GM12878 (cell line): ENCODE results near the gene HSBP1. TPM values are rescaled to one million over a fixed set of nuclear protein-coding genes. Genes with fewer than 3 reads are reported as not detected.

Source experiments
- ATAC-seq: fragments of 200-7000 bp; cut with Tn5 transposase; 3 replicates; pipeline ENCODE4 v1.9.1; 2020; ENCODE audit warnings: mild to moderate bottlenecking, moderate library complexity
- BruUV-seq: library from RNA; stranded (reverse); fragments of 400-500 nt; replicated peaks from 2 replicates; lab custom pipeline; 2021; lab: Mats Ljungman, UMichigan
- CTCF ChIA-PET: fragments of 300-600 bp; sonication (Branson Sonifier 250); formaldehyde crosslinking; extraction: SDS; loops from one replicate; lab custom pipeline; 2021; ENCODE audit warnings: inconsistent platforms; lab: Yijun Ruan, JAX
- POLR2A ChIA-PET: fragments of 350-600 bp; formaldehyde crosslinking; extraction: SDS; loops from one replicate; lab custom pipeline; 2021; ENCODE audit warnings: inconsistent platforms; lab: Charles Lee
- RAD21 ChIA-PET: fragments of 300-600 bp; sonication (Branson Sonifier 250); formaldehyde crosslinking; loops from one replicate; lab custom pipeline; 2023; ENCODE audit warnings: antibody characterized with exemption; ENCODE audit not compliant: unreplicated experiment; lab: Charles Lee
- SMC1A ChIA-PET: fragments of 300-600 bp; sonication (Branson Sonifier 250); formaldehyde crosslinking; loops from one replicate; lab custom pipeline; 2023; ENCODE audit not compliant: unreplicated experiment, uncharacterized antibody; lab: Charles Lee
- DNase-seq: peaks from one replicate; pipeline ENCODE4 v3.0.0-alpha.2; 2011; ENCODE audit warnings: low read depth, low spot score
- FAIRE-seq: peaks from 3 replicates; lab custom pipeline; 2011; peaks lifted over from hg19 to GRCh38; lab: Jason Lieb, UNC
- H2AFZ ChIP-seq: 2 replicates; pipeline ENCODE4 v1.6.0; 2011; ENCODE audit warnings: low read depth, low read length, control low read depth; ENCODE audit not compliant: control insufficient read depth
- H3K27ac ChIP-seq: 2 replicates; pipeline ENCODE4 v1.5.1; 2011; ENCODE audit warnings: control low read depth; ENCODE audit not compliant: control insufficient read depth, insufficient read depth
- H3K27me3 ChIP-seq, 2 experiments: replicated peaks in 1 of 2; 2 replicates each; pipeline versions ENCODE4 v1.6.0 to v1.6.1; 2011; ENCODE audit warnings: low read length in 1 of 2; ENCODE audit not compliant: control insufficient read depth in 2 of 2, insufficient read depth in 2 of 2
- H3K36me3 ChIP-seq, 2 experiments: 2 replicates each; pipeline ENCODE4 v1.5.1; 2011; ENCODE audit warnings: low read length in 1 of 2; ENCODE audit not compliant: control insufficient read depth in 2 of 2, insufficient read depth in 2 of 2
- H3K4me1 ChIP-seq: 2 replicates; pipeline ENCODE4 v1.6.1; 2011; ENCODE audit warnings: mild to moderate bottlenecking, low read length, moderate library complexity, mixed read lengths; ENCODE audit not compliant: control insufficient read depth, insufficient read depth
- H3K4me2 ChIP-seq: 2 replicates; pipeline ENCODE4 v1.6.0; 2011; ENCODE audit warnings: control low read depth; ENCODE audit not compliant: control insufficient read depth, insufficient read depth
- H3K4me3 ChIP-seq: fragments of 200-600 bp; sonication (generic); 2 replicates; pipeline ENCODE4 v1.5.1; 2016
- H3K79me2 ChIP-seq: 2 replicates; pipeline ENCODE4 v1.6.0; 2011; ENCODE audit warnings: low read length; ENCODE audit not compliant: control insufficient read depth, insufficient read depth
- H3K9ac ChIP-seq: 2 replicates; pipeline ENCODE4 v1.8.0; 2011; ENCODE audit warnings: low read length, control low read depth, mixed read lengths; ENCODE audit not compliant: control insufficient read depth, insufficient read depth
- H3K9me3 ChIP-seq: replicated peaks from 3 replicates; pipeline ENCODE4 v1.5.1; 2011; ENCODE audit warnings: mild to moderate bottlenecking, low read length; ENCODE audit not compliant: control insufficient read depth, insufficient read depth
- H4K20me1 ChIP-seq: 2 replicates; pipeline ENCODE4 v1.6.0; 2011; ENCODE audit not compliant: control insufficient read depth, insufficient read depth
- ASH2L ChIP-seq: fragments of 300-600, 200-600 bp; sonication (generic); IDR thresholded peaks from 2 replicates; pipeline ENCODE4 v1.6.1; 2017; ENCODE audit warnings: low read depth, mild to moderate bottlenecking, borderline replicate concordance
- CBFB ChIP-seq: IDR thresholded peaks from 2 replicates; pipeline ENCODE4 v1.6.1; 2016; ENCODE audit warnings: antibody characterized with exemption, low read depth
- ELK1 ChIP-seq: IDR thresholded peaks from 2 replicates; pipeline ENCODE4 v1.6.1; 2012; ENCODE audit warnings: low read depth, low read length, improper control_type of control experiment
- HDGF ChIP-seq: fragments of 450-650 bp; IDR thresholded peaks from 2 replicates; pipeline ENCODE4 v1.6.1; 2016; ENCODE audit warnings: antibody characterized with exemption
- IRF4 ChIP-seq: IDR thresholded peaks from 2 replicates; pipeline ENCODE4 v1.6.1; 2011; ENCODE audit warnings: low read depth, low read length
- LARP7 ChIP-seq: fragments of 450-650 bp; IDR thresholded peaks from 2 replicates; pipeline ENCODE4 v1.6.1; 2017; ENCODE audit warnings: mild to moderate bottlenecking
- NFYA ChIP-seq: IDR thresholded peaks from 2 replicates; pipeline ENCODE4 v1.6.1; 2011; ENCODE audit warnings: low read depth, mild to moderate bottlenecking, low read length, improper control_type of control experiment, borderline replicate concordance
- PAX5 ChIP-seq: IDR thresholded peaks from 2 replicates; pipeline ENCODE4 v1.6.1; 2011; ENCODE audit warnings: low read depth, low read length, borderline replicate concordance
- RUNX3 ChIP-seq: IDR thresholded peaks from 2 replicates; pipeline ENCODE4 v1.6.1; 2012; ENCODE audit warnings: low read length, inconsistent platforms
- SIN3A ChIP-seq: IDR thresholded peaks from 2 replicates; pipeline ENCODE4 v1.6.1; 2012; ENCODE audit warnings: low read depth, low read length, improper control_type of control experiment
- SMAD5 ChIP-seq: IDR thresholded peaks from 2 replicates; pipeline ENCODE4 v1.6.1; 2016; ENCODE audit warnings: antibody characterized with exemption, low read depth
- ZBTB33 ChIP-seq: fragments of 450-650 bp; IDR thresholded peaks from 2 replicates; pipeline ENCODE4 v1.6.1; 2017; ENCODE audit warnings: mild to moderate bottlenecking
- ZZZ3 ChIP-seq: IDR thresholded peaks from 2 replicates; pipeline ENCODE4 v1.6.1; 2011; ENCODE audit warnings: low read depth; ENCODE audit not compliant: control insufficient read depth, insufficient read length
- WGBS: methylation state at CpG from one replicate; pipeline ENCODE4 v1.1.6; 2016; ENCODE audit warnings: low lambda C conversion rate; ENCODE audit not compliant: insufficient replicate concordance, insufficient coverage; ENCODE audit errors: missing lambda C conversion rate; 5-methylcytosine and 5-hydroxymethylcytosine counted together
- in situ Hi-C: fragments of 300-500 bp; cut with MboI; formaldehyde crosslinking; loops from 9 replicates; pipeline ENCODE4 v1.14.3; 2018; ENCODE audit warnings: mixed read lengths
- intact Hi-C: fragments of 100-400 bp; cut with micrococcal nuclease; formaldehyde crosslinking; loops from one replicate; pipeline ENCODE4 v1.14.2; 2022; ENCODE audit not compliant: unreplicated experiment
- polyA plus RNA-seq, 11 experiments: library from polyadenylated mRNA; depleted of rRNA in 4 of 11; unstranded in 6 of 11; stranded (reverse) in 5 of 11; fragments of >200 nt; fragmentation: Nextera tagmentation in 4 of 11; fragmentation: Illumina TruSeq in 1 of 11; extraction: Ambion mirVana in 4 of 11; extraction: Trizol in 1 of 11; gene quantifications; 1 replicate in 1 of 11; 2 replicates in 10 of 11; pipeline versions ENCODE4 v1.2.1 to v1.2.3, GENCODE V29; 2011 to 2016; ENCODE audit warnings: inconsistent platforms in 2 of 11, missing spikeins in 2 of 11, low read depth in 1 of 11
- total RNA-seq, 4 experiments: library from RNA; depleted of rRNA in 3 of 4; stranded (reverse); fragments of >200 nt in 3 of 4; fragmentation: Illumina TruSeq in 1 of 4; extraction: Trizol in 1 of 4; gene quantifications; 2 replicates each; pipeline versions ENCODE4 v1.2.1 to v1.2.3, GENCODE V29; 2013 to 2021

The HSBP1 gene
- total and polyA plus RNA-seq, 10 of the 15 experiments (the other 5 are each of a cell fraction or from before 2014, with no cell fraction given) = 26.6 to 263 (median 95.7) TPM

- no peak overlapping the region for H3K4me3 ChIP-seq
- H3K9ac ChIP-seq = no peak overlapping the region
- H3K4me2 ChIP-seq = no peak overlapping the region
- ChIA-PET SMC1A (no interaction called here), POLR2A (no interaction called here), CTCF (interaction anchor here (0.7 kb wide), 1 partner anchor 391 kb away, joined by 3 read pairs; no protein-coding TSS in a partner anchor)
- H4K20me1 ChIP-seq = no peaks in the 10 kb centered on the region
- no peak overlapping the region for H2AFZ ChIP-seq
- H3K4me1 ChIP-seq = no peaks in the 10 kb centered on the region
- H3K79me2 ChIP-seq = no peaks in the 10 kb centered on the region
- ATAC-seq = no peak
- in situ Hi-C loops = no loop called here
- no peak overlapping the region for H3K27ac ChIP-seq
- WGBS = 8% methylated on average over 3 of the region's 3 CpGs
- no peaks in the 10 kb centered on the region for H3K9me3 ChIP-seq
- intact Hi-C loops = no loop called here
- no peak for TF ChIP-seq CBFB
- no peak for TF ChIP-seq LARP7
- TF ChIP-seq, all 136 proteins: peak for 0
- RAD21 ChIA-PET = no interaction called here
- FAIRE-seq (no peak), DNase-seq (no peak)
- BruUV-seq = no TSS peak
- Histone ChIP-seq H3K36me3 (no peaks in the 10 kb centered on the region), H3K27me3 (peaks cover 0 to 1% of the 10 kb centered on the region in 2 experiments; a peak in 1 of 4 replicates)
Observed at GRCh38 chr16:83839561-83839960, 31.8 kb downstream of the HSBP1 start.

GRCh38 chr16:83840060-83840617, 32.4 kb downstream of the HSBP1 start:
- Histone ChIP-seq H3K27ac (no peak overlapping the region), H3K4me3 (no peak overlapping the region), H3K36me3 (no peaks in the 10 kb centered on the region), H3K79me2 (no peaks in the 10 kb centered on the region), H3K9ac (no peak overlapping the region), H3K9me3 (no peaks in the 10 kb centered on the region), H3K27me3 (peaks cover 0 to 1% of the 10 kb centered on the region in 2 experiments; a peak in 1 of 4 replicates), H2AFZ (no peak overlapping the region), H4K20me1 (no peaks in the 10 kb centered on the region), H3K4me1 (no peaks in the 10 kb centered on the region), H3K4me2 (no peak overlapping the region)
- 13% methylated on average over 4 of the region's 4 CpGs for WGBS
- TF ChIP-seq SIN3A (no peak), ZBTB33 (no peak), ELK1 (no peak), HDGF (no peak), ASH2L (no peak), IRF4 (no peak), RUNX3 (no peak), ZZZ3 (no peak), NFYA (no peak), PAX5 (no peak), SMAD5 (no peak)
- ChIA-PET RAD21 (no interaction called here), CTCF (no interaction called here), POLR2A (no interaction called here), SMC1A (no interaction called here)
- ATAC-seq (no peak), FAIRE-seq (no peak), DNase-seq (no peak)
- in situ Hi-C loops = no loop called here
- no TSS peak for BruUV-seq
- intact Hi-C loops = no loop called here
